Neural progenitor cell (in vitro differentiated cells): ENCODE data around the gene NCEH1. TPM values are rescaled to one million over a fixed set of nuclear protein-coding genes. Genes with fewer than 3 reads are reported as not detected.

Experiments
- DNase-seq: peaks from one replicate; pipeline ENCODE4 v3.0.0-alpha.2; 2016; ENCODE audit warnings: low spot score
- H2AFZ ChIP-seq: fragments of 200-600 bp; sonication (generic); replicated peaks from 2 replicates; pipeline ENCODE4 v1.6.1; 2016; ENCODE audit warnings: antibody characterized with exemption
- H3F3A ChIP-seq: fragments of 200-600 bp; sonication (generic); 2 replicates; pipeline ENCODE4 v1.6.1; 2016; ENCODE audit warnings: antibody characterized with exemption, low read depth
- H3K27ac ChIP-seq: fragments of 200-600 bp; sonication (generic); 2 replicates; pipeline ENCODE4 v1.5.1; 2016; ENCODE audit warnings: mild to moderate bottlenecking
- H3K27me3 ChIP-seq: fragments of 200-600 bp; sonication (generic); 2 replicates; pipeline ENCODE4 v1.6.1; 2016; ENCODE audit warnings: mild to moderate bottlenecking, moderate library complexity
- H3K36me3 ChIP-seq: fragments of 200-600 bp; sonication (generic); 2 replicates; pipeline ENCODE4 v1.5.1; 2016
- H3K4me1 ChIP-seq: fragments of 200-600 bp; sonication (generic); 2 replicates; pipeline ENCODE4 v1.6.1; 2016; ENCODE audit warnings: mixed run types
- H3K4me2 ChIP-seq: fragments of 200-600 bp; sonication (generic); 2 replicates; pipeline ENCODE4 v1.6.1; 2016
- H3K4me3 ChIP-seq: fragments of 200-600 bp; sonication (generic); 2 replicates; pipeline ENCODE4 v1.5.1; 2016
- H3K79me2 ChIP-seq: fragments of 200-600 bp; sonication (generic); 2 replicates; pipeline ENCODE4 v1.6.1; 2016; ENCODE audit warnings: low read depth
- H3K9ac ChIP-seq: fragments of 200-600 bp; sonication (generic); 2 replicates; pipeline ENCODE4 v1.6.1; 2016
- H3K9me3 ChIP-seq: fragments of 200-600 bp; sonication (generic); 2 replicates; pipeline ENCODE4 v1.5.1; 2016; ENCODE audit warnings: low read depth
- H4K20me1 ChIP-seq: fragments of 200-600 bp; sonication (generic); 2 replicates; pipeline ENCODE4 v1.6.1; 2016; ENCODE audit warnings: low read depth
- H3K27ac Mint-ChIP-seq: 3 replicates; pipeline ENCODE4 v1.8.0; 2021; ENCODE audit warnings: mixed read lengths
- H3K27me3 Mint-ChIP-seq: 2 replicates; pipeline ENCODE4 v1.8.0; 2022; ENCODE audit warnings: low read depth, mild to moderate bottlenecking, inconsistent platforms, moderate library complexity, mixed read lengths; ENCODE audit not compliant: insufficient read depth
- H3K36me3 Mint-ChIP-seq: 3 replicates; pipeline ENCODE4 v1.8.0; 2021; ENCODE audit warnings: mixed read lengths
- H3K4me1 Mint-ChIP-seq: 3 replicates; pipeline ENCODE4 v1.8.0; 2021; ENCODE audit warnings: mixed read lengths
- H3K4me3 Mint-ChIP-seq: 3 replicates; pipeline ENCODE4 v1.8.0; 2021; ENCODE audit warnings: mild to moderate bottlenecking, moderate library complexity, mixed read lengths
- H3K9me3 Mint-ChIP-seq: 3 replicates; pipeline ENCODE4 v1.8.0; 2020; ENCODE audit warnings: mixed read lengths
- CTCF ChIP-seq: fragments of 200-600 bp; sonication (generic); IDR thresholded peaks from 2 replicates; pipeline ENCODE4 v1.5.1; 2017; ENCODE audit warnings: antibody characterized with exemption, mild to moderate bottlenecking
- EZH2 ChIP-seq: fragments of 200-600 bp; sonication (generic); IDR thresholded peaks from 2 replicates; pipeline ENCODE4 v1.6.1; 2017; ENCODE audit warnings: antibody characterized with exemption, mild to moderate bottlenecking, moderate library complexity
- EZH2phosphoT487 ChIP-seq: fragments of 200-600 bp; sonication (generic); IDR thresholded peaks from 2 replicates; pipeline ENCODE4 v1.6.1; 2017; ENCODE audit warnings: antibody characterized with exemption
- total RNA-seq: library from RNA; depleted of rRNA; stranded (reverse); fragments of >200 nt; gene quantifications from 2 replicates; pipeline ENCODE4 v1.2.3, GENCODE V29; 2015; ENCODE audit warnings: low replicate concordance

NCEH1 gene
- total RNA-seq, 1 donor from 2014 or later: 7.7 TPM

DNA sequence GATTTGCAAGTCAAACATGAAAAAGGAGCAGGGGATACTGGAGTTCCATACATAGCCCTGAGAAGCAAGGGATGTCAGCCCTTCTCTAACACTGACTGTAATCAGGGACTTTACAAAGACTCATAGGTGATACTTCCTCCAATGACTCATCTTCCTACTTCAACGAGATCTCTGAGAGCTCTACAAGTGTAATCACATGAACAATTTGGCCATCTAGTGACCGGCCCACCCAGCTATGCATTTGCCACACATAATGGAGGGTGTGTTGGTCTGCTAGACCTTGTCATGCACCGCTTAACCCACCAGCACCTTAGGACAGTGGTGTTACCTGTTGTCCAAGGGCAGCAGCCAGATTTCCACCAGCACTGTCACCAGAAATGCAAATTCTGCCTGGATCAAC lies 75.3 kb downstream of the NCEH1 start:
- Histone ChIP-seq H4K20me1 (no peaks in the 10 kb centered on the region), H3K27ac (no peak overlapping the region), H3K4me3 (no peak overlapping the region), H2AFZ (no peak overlapping the region), H3K4me2 (no peak overlapping the region), H3K4me1 (no peaks in the 10 kb centered on the region), H3K9me3 (no peaks in the 10 kb centered on the region), H3K9ac (no peak overlapping the region), H3K27me3 (no peaks in the 10 kb centered on the region), H3K36me3 (no peaks in the 10 kb centered on the region), H3K79me2 (no peaks in the 10 kb centered on the region), H3F3A (no peaks in the 10 kb centered on the region)
- no peak for DNase-seq
- peaks cover 9% of the 10 kb centered on the region for H3K4me1 Mint-ChIP-seq
- H3K27ac Mint-ChIP-seq: no peak overlapping the region
- H3K27me3 Mint-ChIP-seq: peaks cover 2% of the 10 kb centered on the region
- peaks cover 11% of the 10 kb centered on the region for H3K36me3 Mint-ChIP-seq
- no peak for TF ChIP-seq CTCF
- no peak for TF ChIP-seq EZH2phosphoT487
- TF ChIP-seq EZH2: no peak
- no peak overlapping the region for H3K4me3 Mint-ChIP-seq
- H3K9me3 Mint-ChIP-seq: no peaks in the 10 kb centered on the region

GRCh38 chr3:172634948-172635347 lies 75.9 kb downstream of the NCEH1 start:
- no peaks in the 10 kb centered on the region for H3K36me3 ChIP-seq
- Mint-ChIP-seq H3K4me3 (no peak overlapping the region), H3K4me1 (peaks cover 9% of the 10 kb centered on the region), H3K27ac (no peak overlapping the region), H3K27me3 (peaks cover 2% of the 10 kb centered on the region), H3K9me3 (no peaks in the 10 kb centered on the region), H3K36me3 (peaks cover 11% of the 10 kb centered on the region)
- no peak overlapping the region for H3K27ac ChIP-seq
- H4K20me1 ChIP-seq: no peaks in the 10 kb centered on the region
- no peak for DNase-seq
- TF ChIP-seq CTCF: no peak
- TF ChIP-seq EZH2phosphoT487: no peak
- no peak for TF ChIP-seq EZH2
- no peaks in the 10 kb centered on the region for H3K79me2 ChIP-seq
- no peaks in the 10 kb centered on the region for H3F3A ChIP-seq
- H3K4me2 ChIP-seq: no peak overlapping the region
- H3K4me1 ChIP-seq: no peaks in the 10 kb centered on the region
- no peak overlapping the region for H3K9ac ChIP-seq
- H2AFZ ChIP-seq: no peak overlapping the region
- H3K27me3 ChIP-seq: no peaks in the 10 kb centered on the region
- no peak overlapping the region for H3K4me3 ChIP-seq
- H3K9me3 ChIP-seq: no peaks in the 10 kb centered on the region

DNA sequence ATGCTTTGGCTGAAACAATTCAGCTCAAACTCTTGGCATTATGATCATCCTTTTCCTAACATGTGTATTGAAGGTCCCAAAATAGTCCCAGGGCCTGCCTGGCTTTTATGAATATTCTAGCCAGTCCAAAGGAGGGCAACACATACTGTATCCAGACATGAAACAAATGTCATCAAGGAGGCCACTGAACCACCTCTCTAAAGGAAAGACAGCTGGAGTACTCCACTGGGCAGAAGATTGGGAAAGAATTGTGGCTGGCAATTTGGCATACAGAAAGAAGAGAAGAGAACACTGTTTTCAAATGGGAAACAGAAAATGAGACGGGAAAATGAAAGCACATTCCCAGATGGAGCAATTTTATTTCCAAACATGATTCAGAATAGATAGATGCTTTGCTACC lies 80.6 kb downstream of the NCEH1 start:
- Histone ChIP-seq H3F3A (no peaks in the 10 kb centered on the region), H4K20me1 (no peaks in the 10 kb centered on the region), H3K9me3 (no peaks in the 10 kb centered on the region), H3K27ac (no peak overlapping the region), H3K79me2 (no peaks in the 10 kb centered on the region), H3K9ac (no peak overlapping the region), H3K27me3 (no peaks in the 10 kb centered on the region), H3K4me3 (no peak overlapping the region), H3K4me2 (no peak overlapping the region), H2AFZ (no peak overlapping the region), H3K4me1 (no peaks in the 10 kb centered on the region), H3K36me3 (no peaks in the 10 kb centered on the region)
- H3K27ac Mint-ChIP-seq: no peak overlapping the region
- H3K4me3 Mint-ChIP-seq: no peak overlapping the region
- no peak for DNase-seq
- peaks cover under 1% of the 10 kb centered on the region for H3K27me3 Mint-ChIP-seq
- H3K4me1 Mint-ChIP-seq: peaks cover 11% of the 10 kb centered on the region
- peaks cover 6% of the 10 kb centered on the region for H3K36me3 Mint-ChIP-seq
- H3K9me3 Mint-ChIP-seq: no peaks in the 10 kb centered on the region
- TF ChIP-seq EZH2: no peak
- TF ChIP-seq CTCF: no peak
- TF ChIP-seq EZH2phosphoT487: no peak

DNA sequence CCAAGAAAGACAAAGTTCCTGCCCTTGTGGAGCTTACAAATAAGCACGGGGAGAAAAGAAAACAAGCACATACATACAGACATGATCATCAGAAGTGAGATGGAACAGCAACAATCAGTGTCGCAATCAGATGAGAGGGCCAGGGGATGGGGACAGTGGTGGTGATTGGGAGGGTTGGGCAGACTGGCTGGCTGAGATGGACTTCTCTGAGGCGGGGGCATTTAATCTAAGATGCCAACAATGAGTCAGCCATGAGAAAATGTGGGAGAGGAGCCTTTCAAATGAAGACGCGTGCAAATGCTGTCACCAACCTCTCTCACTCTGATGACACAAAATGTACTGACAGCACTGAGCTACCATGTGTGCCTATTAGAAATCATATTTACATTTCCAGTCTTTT lies 81.4 kb downstream of the NCEH1 start:
- Histone ChIP-seq H3K79me2 (no peaks in the 10 kb centered on the region), H3F3A (no peaks in the 10 kb centered on the region), H2AFZ (no peak overlapping the region), H3K36me3 (no peaks in the 10 kb centered on the region), H3K9me3 (no peaks in the 10 kb centered on the region), H3K27ac (no peak overlapping the region), H3K4me2 (no peak overlapping the region), H4K20me1 (no peaks in the 10 kb centered on the region), H3K9ac (no peak overlapping the region), H3K27me3 (no peaks in the 10 kb centered on the region), H3K4me3 (no peak overlapping the region), H3K4me1 (no peaks in the 10 kb centered on the region)
- H3K4me3 Mint-ChIP-seq: no peak overlapping the region
- H3K36me3 Mint-ChIP-seq: peaks cover 3% of the 10 kb centered on the region
- H3K9me3 Mint-ChIP-seq: peaks cover under 1% of the 10 kb centered on the region
- peaks cover 6% of the 10 kb centered on the region for H3K4me1 Mint-ChIP-seq
- TF ChIP-seq EZH2: no peak
- TF ChIP-seq EZH2phosphoT487: no peak
- TF ChIP-seq CTCF: no peak
- peaks cover 3% of the 10 kb centered on the region for H3K27me3 Mint-ChIP-seq
- DNase-seq: no peak
- no peak overlapping the region for H3K27ac Mint-ChIP-seq
